Anterior cingulate cortex (tissue), 58 donors: ENCODE data around the gene ALG14.
"Not testable (repeated sequence)": the region's sequence is repeated elsewhere in the genome, so short reads cannot be mapped to it uniquely, and the experiment has no call there.

Experiments
- DNase-seq, 58 donors: peaks; one replicate each; lab custom pipeline; 2025; lab: John Stamatoyannopoulos, UW

ALG14 gene

DNA sequence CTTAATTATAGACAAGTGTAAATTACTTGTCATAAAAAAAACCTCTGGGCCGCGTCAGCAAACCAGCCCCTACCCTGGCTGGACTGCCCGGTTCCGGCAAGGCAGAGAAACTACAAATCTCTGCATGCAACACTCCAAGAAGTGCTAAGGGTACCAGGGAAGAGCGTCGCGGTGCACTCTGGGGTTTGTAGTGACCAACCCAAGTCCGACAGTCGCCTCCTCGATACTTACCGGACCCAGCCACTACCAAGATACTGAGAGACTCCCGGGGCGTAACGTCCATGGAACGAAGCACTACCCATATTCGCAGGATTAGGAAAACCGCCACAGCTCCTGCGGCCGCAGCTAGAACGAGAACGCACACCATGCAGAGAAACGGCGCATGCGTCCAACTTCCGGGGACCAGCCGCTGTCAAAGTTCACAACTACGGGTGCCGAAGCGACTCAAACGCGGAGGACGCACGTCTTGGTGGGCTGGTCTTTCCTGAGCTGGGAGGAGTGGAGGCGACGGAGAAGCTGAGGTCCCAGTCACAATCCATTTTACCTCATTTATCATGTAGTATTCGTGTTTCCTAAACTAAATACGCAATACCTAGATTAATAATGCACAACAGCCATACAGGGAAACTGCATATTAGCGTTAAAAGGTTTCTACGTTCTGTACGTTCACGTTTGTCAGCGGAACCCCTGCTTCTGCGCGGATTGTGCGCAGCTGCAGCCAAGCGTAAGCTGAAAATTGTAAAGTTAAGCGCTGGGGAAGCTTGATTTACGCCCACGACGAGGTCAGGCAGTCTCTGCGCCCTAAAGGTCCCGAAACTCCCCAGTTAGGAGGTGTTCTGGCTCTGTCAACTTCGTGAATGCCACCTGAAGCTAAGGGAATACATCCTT lies at the start of gene ALG14:
ALG14 (minus strand) TSS at position 420 of the 888 bp plus-strand sequence; CDS start at position 367, 53 bp downstream.
- peak; percentile 61 to 97 (median 92) for DNase-seq

DNA sequence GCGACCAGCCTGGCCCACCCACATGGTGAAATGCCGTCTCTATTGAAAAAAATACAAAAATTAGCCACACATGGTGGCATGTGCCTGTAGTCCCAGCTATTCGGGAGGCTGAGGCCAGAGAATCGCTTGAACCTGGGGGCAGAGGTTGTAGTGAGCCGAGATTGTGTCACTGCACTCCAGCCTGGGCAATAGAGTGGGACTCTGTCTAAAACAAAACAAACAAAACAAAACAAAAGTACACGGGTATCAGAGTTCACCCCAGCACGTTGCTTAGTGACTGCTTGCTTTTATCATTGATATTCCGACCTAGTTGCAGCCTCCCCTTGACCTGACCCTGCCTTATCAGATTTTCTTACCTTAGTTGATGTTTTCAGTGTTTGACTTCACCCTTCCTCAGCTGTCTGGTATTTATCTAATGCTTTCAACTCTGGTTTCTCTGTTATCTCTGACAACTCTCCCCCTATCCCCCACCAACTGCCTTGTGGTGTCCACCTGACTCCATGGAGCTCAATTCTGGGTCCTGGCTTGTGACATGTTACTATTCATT lies 49.5 kb upstream of the ALG14 start:
- no peak for DNase-seq

DNA sequence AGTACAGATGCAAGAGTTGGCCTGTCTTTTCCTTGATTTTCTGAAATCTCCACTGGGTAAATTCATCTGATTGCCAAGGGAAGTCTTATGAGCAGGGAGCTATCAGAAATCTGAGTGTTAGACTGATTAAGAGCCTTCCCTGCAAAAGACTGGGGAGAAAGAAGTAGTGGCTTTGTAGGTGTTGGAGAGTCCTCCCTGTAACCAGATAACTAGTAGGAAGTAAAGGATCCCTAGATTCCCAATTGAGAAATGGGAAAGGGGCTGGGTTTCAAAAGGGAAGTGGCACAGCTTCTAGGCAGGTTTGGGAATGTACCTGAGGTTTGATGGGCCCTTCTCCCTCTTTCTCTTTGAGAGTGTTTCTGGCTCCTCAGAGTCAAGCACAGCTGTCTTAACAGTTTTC lies 46.5 kb upstream of the ALG14 start:
- peak in 1 of 58 donors; percentile 5 for DNase-seq

GRCh38 chr1:95118710-95119109 lies 46.0 kb upstream of the ALG14 start:
- no peak for DNase-seq

DNA sequence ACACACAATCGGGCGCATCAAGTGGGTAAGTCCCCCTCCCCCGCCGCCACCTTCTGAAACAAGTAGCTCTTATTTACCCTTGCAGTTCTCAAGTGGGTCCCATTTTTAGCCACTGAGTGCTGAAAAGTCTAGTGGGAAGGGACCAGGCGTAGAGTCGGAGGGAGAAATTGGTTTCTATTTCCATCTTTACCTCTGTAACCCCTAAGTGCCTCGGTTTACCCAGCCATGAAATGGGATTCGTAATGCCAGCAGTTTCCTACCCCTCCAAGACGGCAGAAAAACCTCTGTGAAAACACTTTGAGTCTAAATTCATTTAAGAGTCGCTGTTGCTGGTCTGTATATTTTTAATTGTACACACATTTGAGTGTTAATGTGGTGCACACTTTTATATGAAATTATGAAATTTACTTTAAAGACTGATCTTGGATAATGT lies 45.3 kb upstream of the ALG14 start:
- peak in 2 of 58 donors; percentile 16 to 65 for DNase-seq

- DNase-seq: peak in 51 of 58 donors; percentile 12 to 82 (median 47)
Measured at GRCh38 chr1:95117207-95118066, 44.7 kb upstream of the ALG14 start, which contains the start of gene TLCD4. TSS of gene TLCD4 (plus strand) at chr1:95117355. CDS start at chr1:95143902, 26,547 bp downstream.

DNA sequence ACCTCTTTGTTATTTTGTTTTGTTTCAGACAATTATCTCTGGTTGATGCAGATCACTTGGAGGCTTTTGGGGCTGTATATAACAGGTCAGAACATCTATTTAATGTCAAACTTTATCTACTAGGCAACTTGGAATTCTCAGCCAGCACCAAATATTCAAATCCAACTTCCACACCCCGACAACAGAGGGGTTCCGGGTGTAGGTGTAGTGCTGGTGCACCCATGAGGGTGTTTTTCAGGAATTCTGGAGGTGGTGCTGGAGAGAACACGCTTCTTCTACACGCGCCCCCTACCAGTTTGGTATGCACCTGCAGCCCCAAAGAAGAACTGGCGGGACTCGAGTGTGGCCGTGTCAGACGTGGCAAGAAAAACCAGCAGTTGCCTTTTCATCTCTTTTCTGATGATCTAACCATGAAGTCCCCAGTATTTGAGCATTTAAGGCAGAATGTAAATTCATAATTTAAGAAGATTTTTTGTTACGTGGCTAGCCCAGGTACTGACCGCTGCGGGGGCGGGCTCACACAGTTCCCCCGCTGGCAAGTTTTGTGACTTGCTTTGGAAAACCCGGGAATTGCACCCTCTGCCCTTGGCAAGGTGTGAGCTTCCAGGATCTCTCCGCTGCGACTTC lies 43.9 kb upstream of the ALG14 start:
- DNase-seq: peak in 47 of 58 donors; percentile 2 to 82 (median 42)

- DNase-seq: peak in 1 of 58 donors; percentile 1
Measured at GRCh38 chr1:95115708-95116137, 43.0 kb upstream of the ALG14 start.

- DNase-seq: no peak
Measured at GRCh38 chr1:95113684-95114083, 40.9 kb upstream of the ALG14 start.

DNA sequence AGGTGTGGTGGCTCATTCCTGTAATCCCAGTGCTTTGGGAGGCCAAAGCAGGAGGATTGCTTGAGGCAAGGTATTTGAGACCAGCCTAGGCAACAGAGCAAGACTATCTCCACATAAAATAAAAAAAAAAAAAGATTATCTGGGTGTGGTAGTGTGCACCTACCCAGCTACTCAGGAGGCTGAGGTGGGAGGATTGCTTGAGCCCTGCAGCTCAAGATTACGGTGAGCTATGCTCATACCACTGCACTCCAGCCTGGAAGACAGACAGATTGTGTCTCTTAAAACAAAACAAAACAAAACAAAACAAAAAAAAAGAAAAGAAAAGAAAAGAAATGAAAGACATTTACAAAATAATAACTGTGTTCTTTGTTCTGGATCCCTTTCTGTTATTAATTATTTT lies 38.3 kb upstream of the ALG14 start:
- DNase-seq: no peak

DNA sequence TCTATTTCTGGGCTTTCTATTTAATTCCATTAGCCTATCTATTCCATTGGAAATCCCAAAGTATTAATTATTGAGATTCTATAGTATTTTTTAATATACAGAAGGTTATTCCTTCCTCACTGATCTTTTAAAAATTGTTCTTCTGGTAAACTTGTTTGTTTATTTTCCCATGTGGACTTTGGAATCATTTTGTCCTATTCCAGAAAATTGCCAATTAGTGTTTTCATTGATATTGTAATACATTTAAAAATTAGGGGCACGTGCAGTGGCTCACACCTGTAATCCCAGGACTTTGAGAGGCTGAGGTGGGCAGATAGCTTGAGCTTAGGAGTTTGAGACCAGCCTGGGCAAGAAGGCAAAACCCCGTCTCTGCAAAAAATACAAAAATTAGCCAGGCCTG lies 36.0 kb upstream of the ALG14 start:
- DNase-seq: no peak

GRCh38 chr1:95098196-95098595 lies 25.4 kb upstream of the ALG14 start:
- DNase-seq: no peak

DNA sequence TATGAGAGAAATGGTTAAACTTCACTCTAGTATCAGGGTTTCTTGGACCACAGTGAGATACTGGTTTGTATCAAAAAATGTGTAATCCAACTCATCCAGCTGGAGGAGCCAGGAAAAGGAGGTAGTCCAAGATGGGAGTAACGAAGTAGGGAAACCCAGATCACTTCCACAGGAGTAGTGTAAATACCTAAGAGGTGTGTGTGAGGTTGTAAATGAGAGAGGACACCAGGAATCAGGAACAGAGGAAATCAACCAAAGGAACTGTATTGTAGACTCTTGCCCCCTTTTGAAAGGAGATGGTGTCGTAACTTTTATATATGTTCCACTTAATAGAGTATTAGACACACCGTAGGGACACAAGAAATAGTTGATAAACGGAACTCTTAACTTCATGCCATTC lies 24.7 kb upstream of the ALG14 start:
- no peak for DNase-seq

DNA sequence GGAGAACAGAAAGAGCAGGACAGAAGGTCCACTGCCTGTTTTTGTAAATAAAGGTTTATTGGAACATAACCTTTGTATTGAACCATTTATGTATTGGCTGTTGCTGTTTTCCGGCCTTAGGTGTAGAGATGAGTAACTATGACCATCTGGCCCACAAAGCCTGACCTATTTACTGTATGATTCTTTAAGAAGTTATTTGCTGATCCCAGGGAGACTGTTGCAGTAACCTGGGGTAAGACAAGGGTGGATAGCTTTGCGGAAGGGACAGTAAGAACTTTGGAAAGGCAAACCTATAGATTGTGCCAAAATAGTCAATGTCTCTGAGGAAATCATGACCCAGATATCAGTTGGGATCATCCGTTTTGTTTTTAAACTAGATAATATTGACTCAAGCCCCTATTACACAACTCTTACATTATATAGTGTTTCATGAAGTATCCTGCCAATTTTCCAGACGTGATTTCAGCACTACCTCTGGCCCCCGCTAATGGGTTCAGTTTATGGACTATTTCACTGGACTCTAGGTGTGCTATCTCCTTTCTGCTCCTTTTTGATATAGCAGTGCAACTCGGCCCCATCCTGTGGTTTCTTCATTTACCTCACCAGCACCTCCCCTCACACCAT lies 23.6 kb upstream of the ALG14 start:
- no peak for DNase-seq

- DNase-seq: no peak
Measured at GRCh38 chr1:95095833-95096217, 23.1 kb upstream of the ALG14 start.

GRCh38 chr1:95094923-95095322 lies 22.2 kb upstream of the ALG14 start:
- no peak for DNase-seq

GRCh38 chr1:95093296-95093695 lies 20.5 kb upstream of the ALG14 start:
- DNase-seq: no peak

GRCh38 chr1:95092891-95093290 lies 20.1 kb upstream of the ALG14 start:
- DNase-seq: not testable (repeated sequence)

DNA sequence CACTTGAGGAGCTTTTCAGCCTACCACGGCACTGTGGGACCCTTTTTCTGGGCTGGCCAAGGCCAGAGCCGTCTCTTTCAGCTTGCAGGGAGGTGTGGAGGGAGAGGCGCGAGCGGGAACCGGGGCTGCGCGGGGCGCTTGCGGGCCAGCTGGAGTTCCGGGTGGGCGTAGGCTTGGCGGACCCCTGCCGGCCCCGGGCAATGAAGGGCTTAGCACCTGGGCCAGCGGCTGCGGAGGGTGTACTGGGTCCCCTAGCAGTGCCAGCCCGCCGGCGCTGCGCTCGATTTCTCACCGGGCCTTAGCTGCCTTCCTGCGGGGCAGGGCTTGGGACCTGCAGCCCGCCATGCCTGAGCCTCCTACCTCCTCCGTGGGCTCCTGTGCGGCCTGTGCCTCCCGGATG lies 18.5 kb upstream of the ALG14 start:
- not testable (repeated sequence) for DNase-seq
